HepG2 (cell line): ENCODE measurements around the gene RAET1L. TPM values are rescaled to one million over a fixed set of nuclear protein-coding genes. Genes with fewer than 3 reads are reported as not detected.
A peak's percentile ranks its signal among the peaks of the same experiment; 100 is the strongest.

Experiments used
- ARNT ChIP-seq: fragments of 450-650 bp; IDR thresholded peaks from 2 replicates; pipeline ENCODE4 v1.6.1; 2017
- CEBPZ ChIP-seq: IDR thresholded peaks from 2 replicates; pipeline ENCODE4 v1.6.1; 2012; ENCODE audit warnings: low read length, improper control_type of control experiment
- CENPX ChIP-seq: sonication (generic); formaldehyde crosslinking; IDR thresholded peaks from 2 replicates; pipeline ENCODE4 v1.9.0; 2021; ENCODE audit warnings: mild to moderate bottlenecking, missing genetic modification reagents, moderate library complexity
- CHD4 ChIP-seq: fragments of 200-600 bp; sonication (generic); IDR thresholded peaks from 2 replicates; pipeline ENCODE4 v1.7.0; 2017; ENCODE audit warnings: mild to moderate bottlenecking, low read length, borderline replicate concordance
- HNF4A ChIP-seq: sonication (generic); formaldehyde crosslinking; IDR thresholded peaks from 2 replicates; pipeline ENCODE4 v1.4.0; 2020; ENCODE audit warnings: missing genetic modification reagents
- IKZF4 ChIP-seq: sonication (generic); formaldehyde crosslinking; IDR thresholded peaks from 2 replicates; pipeline ENCODE4 v1.5.1; 2020; ENCODE audit warnings: borderline replicate concordance, mild to moderate bottlenecking, low read depth, missing genetic modification reagents; ENCODE audit errors: not compliant biosample characterization
- IRX3 ChIP-seq: sonication (generic); formaldehyde crosslinking; IDR thresholded peaks from 2 replicates; pipeline ENCODE4 v1.8.1; 2023; ENCODE audit warnings: mild to moderate bottlenecking, low read depth, missing genetic modification reagents, borderline replicate concordance
- KAT8 ChIP-seq: IDR thresholded peaks from 2 replicates; pipeline ENCODE4 v1.6.1; 2016; ENCODE audit warnings: missing genetic modification reagents, missing compliant biosample characterization
- KDM6A ChIP-seq: IDR thresholded peaks from 2 replicates; pipeline ENCODE4 v1.6.1; 2016; ENCODE audit warnings: low read depth
- KIAA2018 ChIP-seq: sonication (generic); formaldehyde crosslinking; IDR thresholded peaks from 2 replicates; pipeline ENCODE4 v1.5.0; 2020; ENCODE audit warnings: mild to moderate bottlenecking, missing genetic modification reagents, borderline replicate concordance
- RFXAP ChIP-seq: sonication (generic); formaldehyde crosslinking; IDR thresholded peaks from 2 replicates; pipeline ENCODE4 v1.4.0; 2020; ENCODE audit warnings: missing genetic modification reagents, borderline replicate concordance
- U2AF2 ChIP-seq: fragments of 200-400 bp; formaldehyde crosslinking; IDR thresholded peaks from 2 replicates; pipeline ENCODE4 v1.6.1; 2017; ENCODE audit warnings: low read depth, mild to moderate bottlenecking, low read length
- ZFP36L1 ChIP-seq: sonication (generic); formaldehyde crosslinking; IDR thresholded peaks from 2 replicates; pipeline ENCODE4 v1.8.0; 2022; ENCODE audit warnings: mild to moderate bottlenecking, missing genetic modification reagents, moderate library complexity
- ZNF138 ChIP-seq: sonication (generic); formaldehyde crosslinking; IDR thresholded peaks from 2 replicates; pipeline ENCODE4 v1.5.0; 2020; ENCODE audit warnings: mild to moderate bottlenecking, low read depth, missing genetic modification reagents
- ZNF24 ChIP-seq: fragments of 450-650 bp; IDR thresholded peaks from 2 replicates; pipeline ENCODE4 v1.6.1; 2017; ENCODE audit warnings: antibody characterized with exemption, mild to moderate bottlenecking
- ZNF883 ChIP-seq: sonication (generic); formaldehyde crosslinking; IDR thresholded peaks from 2 replicates; pipeline ENCODE4 v1.5.1; 2020; ENCODE audit warnings: mild to moderate bottlenecking, missing genetic modification reagents; ENCODE audit errors: not compliant biosample characterization
- polyA plus RNA-seq, 8 experiments: library from polyadenylated mRNA; depleted of rRNA in 3 of 8; stranded (reverse) in 7 of 8; unstranded in 1 of 8; fragments of >200 nt; fragmentation: Illumina TruSeq in 4 of 8; extraction: Trizol in 4 of 8; gene quantifications; 2 replicates each; pipeline versions ENCODE4 v1.2.1 to v1.2.3, GENCODE V29; 2011 to 2016; ENCODE audit warnings: low read depth in 4 of 8, missing spikeins in 1 of 8, mixed read lengths in 1 of 8; ENCODE audit not compliant: insufficient read depth in 1 of 8
- total RNA-seq, 5 experiments: library from RNA; depleted of rRNA; stranded (reverse); fragments of >200 nt; fragmentation: Illumina TruSeq; extraction: Trizol; gene quantifications; 2 replicates each; pipeline ENCODE4 v1.2.3, GENCODE V29; 2016; ENCODE audit warnings: low read depth in 1 of 5

The RAET1L gene
- total and polyA plus RNA-seq, 2 of the 13 experiments (the other 11 are each of a cell fraction or from before 2014, with no cell fraction given) = not detected

- TF ChIP-seq KIAA2018 (CRISPR knock-in tag) (no peak), HNF4A (CRISPR knock-in tag) (0 out of 2 replicates have a peak, but pooled peaks have one; percentile 18), KDM6A (no peak), RFXAP (CRISPR knock-in tag) (no peak; the same call in 1 of the 2 replicates), ARNT (no peak), ZFP36L1 (peak; percentile 64; the same call in 1 of the 2 replicates), CEBPZ (no peak), ZNF883 (CRISPR knock-in tag) (no peak), ZNF138 (no peak), IKZF4 (CRISPR knock-in tag) (no peak), U2AF2 (no peak), IRX3 (CRISPR knock-in tag) (no peak), CENPX (no peak), CHD4 (no peak), KAT8 (CRISPR knock-in tag) (peak; percentile 61; the same call in 1 of the 2 replicates), ZNF24 (no peak)
Measured at GRCh38 chr6:150004783-150005717, 20.3 kb downstream of the RAET1L start (continued).
